Measurements from ENCODE around the gene ATP6V0A4.

DNA sequence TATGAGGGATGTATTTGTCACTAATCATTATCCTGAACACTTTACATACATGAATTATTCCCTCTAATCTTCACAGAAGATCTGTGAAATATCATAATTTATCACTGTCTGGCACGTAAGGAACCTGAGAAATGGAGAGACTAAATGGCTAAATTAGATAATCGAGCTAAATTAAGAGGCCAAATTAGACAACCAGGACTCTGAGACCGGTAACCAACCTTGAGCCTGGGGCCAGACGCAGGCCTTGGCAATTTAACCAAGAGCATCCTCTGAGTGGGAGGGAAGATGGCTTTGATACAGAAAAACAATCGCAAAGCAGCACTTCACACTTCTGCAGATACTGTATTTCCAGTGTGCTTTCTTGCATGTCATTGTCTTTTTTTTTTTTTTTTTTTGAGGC is 118.2 kb downstream of the ATP6V0A4 start:
- TF ChIP-seq, protein P1, sequence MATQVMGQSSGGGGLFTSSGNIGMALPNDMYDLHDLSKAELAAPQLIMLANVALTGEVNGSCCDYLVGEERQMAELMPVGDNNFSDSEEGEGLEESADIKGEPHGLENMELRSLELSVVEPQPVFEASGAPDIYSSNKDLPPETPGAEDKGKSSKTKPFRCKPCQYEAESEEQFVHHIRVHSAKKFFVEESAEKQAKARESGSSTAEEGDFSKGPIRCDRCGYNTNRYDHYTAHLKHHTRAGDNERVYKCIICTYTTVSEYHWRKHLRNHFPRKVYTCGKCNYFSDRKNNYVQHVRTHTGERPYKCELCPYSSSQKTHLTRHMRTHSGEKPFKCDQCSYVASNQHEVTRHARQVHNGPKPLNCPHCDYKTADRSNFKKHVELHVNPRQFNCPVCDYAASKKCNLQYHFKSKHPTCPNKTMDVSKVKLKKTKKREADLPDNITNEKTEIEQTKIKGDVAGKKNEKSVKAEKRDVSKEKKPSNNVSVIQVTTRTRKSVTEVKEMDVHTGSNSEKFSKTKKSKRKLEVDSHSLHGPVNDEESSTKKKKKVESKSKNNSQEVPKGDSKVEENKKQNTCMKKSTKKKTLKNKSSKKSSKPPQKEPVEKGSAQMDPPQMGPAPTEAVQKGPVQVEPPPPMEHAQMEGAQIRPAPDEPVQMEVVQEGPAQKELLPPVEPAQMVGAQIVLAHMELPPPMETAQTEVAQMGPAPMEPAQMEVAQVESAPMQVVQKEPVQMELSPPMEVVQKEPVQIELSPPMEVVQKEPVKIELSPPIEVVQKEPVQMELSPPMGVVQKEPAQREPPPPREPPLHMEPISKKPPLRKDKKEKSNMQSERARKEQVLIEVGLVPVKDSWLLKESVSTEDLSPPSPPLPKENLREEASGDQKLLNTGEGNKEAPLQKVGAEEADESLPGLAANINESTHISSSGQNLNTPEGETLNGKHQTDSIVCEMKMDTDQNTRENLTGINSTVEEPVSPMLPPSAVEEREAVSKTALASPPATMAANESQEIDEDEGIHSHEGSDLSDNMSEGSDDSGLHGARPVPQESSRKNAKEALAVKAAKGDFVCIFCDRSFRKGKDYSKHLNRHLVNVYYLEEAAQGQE (IDR thresholded peaks at IDR 0.05; ENCODE audit: low read depth): no peak
- TF ChIP-seq EP300 (IDR thresholded peaks at IDR 0.05; ENCODE audit: borderline replicate concordance) (no peak), CREB1 (IDR thresholded peaks at IDR 0.05; ENCODE audit: low read depth) (no peak), ZBTB7A (IDR thresholded peaks at IDR 0.05; ENCODE audit: low read depth) (no peak), CEBPB (IDR thresholded peaks at IDR 0.05) (no peak), TAF1 (IDR thresholded peaks at IDR 0.05; ENCODE audit: low read depth) (no peak), RAD21 (IDR thresholded peaks at IDR 0.05; ENCODE audit: low read depth) (no peak), EGR1 (IDR thresholded peaks at IDR 0.05) (no peak), YY1 (IDR thresholded peaks at IDR 0.05; ENCODE audit: low read depth) (no peak)
- TF ChIP-seq, protein P2, sequence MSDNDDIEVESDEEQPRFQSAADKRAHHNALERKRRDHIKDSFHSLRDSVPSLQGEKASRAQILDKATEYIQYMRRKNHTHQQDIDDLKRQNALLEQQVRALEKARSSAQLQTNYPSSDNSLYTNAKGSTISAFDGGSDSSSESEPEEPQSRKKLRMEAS (IDR thresholded peaks at IDR 0.05): no peak
